DOHH2 (cell line): ENCODE measurements around the gene PASK.

Source experiments
- H3F3A ChIP-seq: fragments of 200-600 bp; sonication (generic), shearing (Covaris generic); 2 replicates; pipeline ENCODE4 v1.6.0; 2016; ENCODE audit warnings: antibody characterized with exemption, mild to moderate bottlenecking; ENCODE audit not compliant: control insufficient read depth, insufficient read depth
- H3K27ac ChIP-seq: fragments of 200-600 bp; sonication (generic); 2 replicates; pipeline ENCODE4 v1.5.1; 2014; ENCODE audit warnings: low read depth, mild to moderate bottlenecking, low read length, moderate library complexity
- H3K27me3 ChIP-seq: fragments of 200-600 bp; sonication (generic); 2 replicates; pipeline ENCODE4 v1.6.1; 2014; ENCODE audit warnings: mild to moderate bottlenecking, low read length, mixed read lengths; ENCODE audit not compliant: control insufficient read depth
- H3K36me3 ChIP-seq: fragments of 200-600 bp; sonication (generic); 2 replicates; pipeline ENCODE4 v1.6.1; 2014; ENCODE audit warnings: mild to moderate bottlenecking, low read length, moderate library complexity, mixed read lengths; ENCODE audit not compliant: control insufficient read depth
- H3K4me1 ChIP-seq: fragments of 200-600 bp; sonication (generic); 2 replicates; pipeline ENCODE4 v1.6.1; 2014; ENCODE audit warnings: mild to moderate bottlenecking, low read length, mixed read lengths; ENCODE audit not compliant: control insufficient read depth
- H3K4me2 ChIP-seq: fragments of 200-600 bp; sonication (generic); 2 replicates; pipeline ENCODE4 v1.6.0; 2014; ENCODE audit warnings: mild to moderate bottlenecking, low read length, moderate library complexity
- H3K4me3 ChIP-seq: fragments of 200-600 bp; sonication (generic); 2 replicates; pipeline ENCODE4 v1.5.1; 2014; ENCODE audit warnings: mild to moderate bottlenecking, low read length, mixed read lengths
- H3K79me2 ChIP-seq: fragments of 200-600 bp; sonication (generic); 2 replicates; pipeline ENCODE4 v1.6.1; 2014; ENCODE audit warnings: mild to moderate bottlenecking, low read length, mixed read lengths; ENCODE audit not compliant: control insufficient read depth
- H3K9me2 ChIP-seq: fragments of 200-600 bp; sonication (generic); replicated peaks from 2 replicates; pipeline ENCODE4 v1.6.1; 2014; ENCODE audit warnings: mild to moderate bottlenecking, low read length, mixed read lengths; ENCODE audit not compliant: control insufficient read depth
- H3K9me3 ChIP-seq: fragments of 200-600 bp; sonication (generic); 2 replicates; pipeline ENCODE4 v1.6.1; 2014; ENCODE audit warnings: antibody characterized with exemption, low read length, mixed read lengths; ENCODE audit not compliant: control insufficient read depth, insufficient read depth
- H4K20me1 ChIP-seq: fragments of 200-600 bp; sonication (generic); 2 replicates; pipeline ENCODE4 v1.6.0; 2014; ENCODE audit warnings: low read depth, mild to moderate bottlenecking, antibody characterized with exemption, low read length, moderate library complexity; ENCODE audit not compliant: control insufficient read depth, insufficient read depth
- CTCF ChIP-seq: fragments of 200-600 bp; sonication (generic); IDR thresholded peaks from one replicate; pipeline ENCODE4 v1.5.1; 2014; ENCODE audit warnings: antibody characterized with exemption, mild to moderate bottlenecking, low read depth, low read length; ENCODE audit not compliant: poor library complexity, severe bottlenecking
- EZH2phosphoT487 ChIP-seq: fragments of 200-600 bp; sonication (generic); IDR thresholded peaks from 2 replicates; pipeline ENCODE4 v1.6.1; 2017; ENCODE audit warnings: borderline replicate concordance, mild to moderate bottlenecking, antibody characterized with exemption, low read length, moderate library complexity, mixed read lengths

Gene PASK

GRCh38 chr2:241138471-241138870 is 10.8 kb downstream of the PASK start:
- Histone ChIP-seq H3K27ac (no peak overlapping the region), H3K9me3 (no peaks in the 10 kb centered on the region), H3K79me2 (peaks cover 13% of the 10 kb centered on the region), H4K20me1 (no peaks in the 10 kb centered on the region), H3K4me3 (no peak overlapping the region), H3F3A (no peaks in the 10 kb centered on the region), H3K36me3 (peaks cover 63% of the 10 kb centered on the region), H3K4me1 (no peaks in the 10 kb centered on the region), H3K27me3 (no peaks in the 10 kb centered on the region), H3K9me2 (no peaks in the 10 kb centered on the region), H3K4me2 (no peak overlapping the region)
- no peak for TF ChIP-seq CTCF
- no peak for TF ChIP-seq EZH2phosphoT487

- Histone ChIP-seq H3K9me2 (no peaks in the 10 kb centered on the region), H3K79me2 (peaks cover 8% of the 10 kb centered on the region), H3K27ac (no peak overlapping the region), H3K4me2 (no peak overlapping the region), H3K36me3 (peaks cover 65% of the 10 kb centered on the region), H3K9me3 (no peaks in the 10 kb centered on the region), H3K27me3 (no peaks in the 10 kb centered on the region), H4K20me1 (no peaks in the 10 kb centered on the region), H3F3A (no peaks in the 10 kb centered on the region), H3K4me3 (no peak overlapping the region), H3K4me1 (no peaks in the 10 kb centered on the region)
- TF ChIP-seq CTCF (no peak), EZH2phosphoT487 (no peak)
Measured at GRCh38 chr2:241137276-241138190, 11.7 kb downstream of the PASK start.

GRCh38 chr2:241136661-241137260 is 12.5 kb downstream of the PASK start:
- H3K36me3 ChIP-seq = peaks cover 57% of the 10 kb centered on the region
- no peaks in the 10 kb centered on the region for H3K9me2 ChIP-seq
- no peak overlapping the region for H3K27ac ChIP-seq

More at GRCh38 chr2:241136661-241137260, 12.5 kb downstream of the PASK start:
- Histone ChIP-seq H3K4me1 (no peaks in the 10 kb centered on the region), H3K4me3 (no peak overlapping the region), H3K9me3 (no peaks in the 10 kb centered on the region), H3K79me2 (peaks cover under 1% of the 10 kb centered on the region), H4K20me1 (no peaks in the 10 kb centered on the region), H3F3A (no peaks in the 10 kb centered on the region), H3K27me3 (no peaks in the 10 kb centered on the region), H3K4me2 (no peak overlapping the region)
- TF ChIP-seq CTCF = no peak
- no peak for TF ChIP-seq EZH2phosphoT487
